Measurements from ENCODE around the gene NOL9. TPM values are rescaled to one million over a fixed set of nuclear protein-coding genes. Genes with fewer than 3 reads are reported as not detected.

NOL9 gene
- total and polyA plus RNA-seq, 2 donors (not counting 3 experiments of a cell fraction or from before 2014, with no cell fraction given): 14.1 to 42.9 TPM

GRCh38 chr1:6503884-6504602 is 50.3 kb downstream of the NOL9 start:
- no peaks in the 10 kb centered on the region for H4K20me1 ChIP-seq (replicated peaks; ENCODE audit: control insufficient read depth, extremely low read depth, insufficient read depth, low read length)
- FAIRE-seq: no peak
- no peak for DNase-seq (ENCODE audit: low read depth, low spot score)
- no peaks in the 10 kb centered on the region for H3K9me1 ChIP-seq (replicated peaks; ENCODE audit: control insufficient read depth, extremely low read depth, insufficient read depth, low read length)
- H3K27me3 ChIP-seq (ENCODE audit: control insufficient read depth in 2 of 2, insufficient read depth in 2 of 2, low read length in 2 of 2): no peaks in the 10 kb centered on the region
- no TSS peak for BruUV-seq (replicated peaks)
- no peak overlapping the region for H3K27ac ChIP-seq (ENCODE audit: insufficient read depth, low read depth, low read length)
- H3K4me3 ChIP-seq (replicated peaks in 1 of 3; ENCODE audit: insufficient read depth in 1 of 3, low read depth in 1 of 3, low read length in 3 of 3): no peak overlapping the region
- H3K4me1 ChIP-seq (ENCODE audit: control insufficient read depth, extremely low read depth, insufficient read depth, low read length): peaks cover 3% of the 10 kb centered on the region
- H3K4me2 ChIP-seq (ENCODE audit: insufficient read depth, low read length): no peak overlapping the region
- H3K9me3 ChIP-seq (replicated peaks; ENCODE audit: control insufficient read depth, insufficient read depth, low read length): no peaks in the 10 kb centered on the region
- no peaks in the 10 kb centered on the region for H3K79me2 ChIP-seq (ENCODE audit: control insufficient read depth, insufficient read depth, low read length)
- intact Hi-C loops (cut with micrococcal nuclease): no loop called here
- ChIA-PET CTCF (interaction anchor here (2.5 to 3.5 kb wide), 2 partner anchors 19 to 20 kb away, joined by 17 to 28 read pairs; no protein-coding TSS in a partner anchor), POLR2A (no interaction called here)
- no peak for TF ChIP-seq JUN (IDR thresholded peaks at IDR 0.05; ENCODE audit: borderline replicate concordance, insufficient read depth, insufficient read length, low read depth)
- TF ChIP-seq EZH2 (IDR thresholded peaks at IDR 0.05; ENCODE audit: borderline replicate concordance, low read depth, low read length, severe bottlenecking): no peak
- no peak for TF ChIP-seq CTCF (IDR thresholded peaks at IDR 0.05; ENCODE audit: extremely low read depth in 1 of 2, insufficient read depth in 1 of 2, low read depth in 1 of 2, low read length in 2 of 2)
- no peak for TF ChIP-seq POLR2AphosphoS5 (IDR thresholded peaks at IDR 0.05; ENCODE audit: insufficient read depth, low read depth, low read length)
- TF ChIP-seq GATA2 (IDR thresholded peaks at IDR 0.05; ENCODE audit: insufficient read depth, insufficient read length, low read depth, low read length): no peak
- dilution Hi-C loops (cut with MboI; ENCODE audit: extremely low pct_ligation_motif_present, low sequenced_read_pairs): no loop called here
- no peak overlapping the region for H2AFZ ChIP-seq (ENCODE audit: low read depth, low read length)
- H3K9ac ChIP-seq (replicated peaks; ENCODE audit: extremely low read depth, insufficient read depth, low read length): no peak overlapping the region
- no peaks in the 10 kb centered on the region for H3K36me3 ChIP-seq (ENCODE audit: control insufficient read depth in 2 of 2, extremely low read depth in 1 of 2, insufficient read depth in 2 of 2, low read length in 2 of 2)

All from endothelial cell of umbilical vein (primary cell).